K562 (cell line): Measurements from ENCODE around the gene RPS23.

ENCODE experiments used
- CBFB ChIP-seq: sonication (generic); formaldehyde crosslinking; IDR thresholded peaks from 2 replicates; pipeline ENCODE4 v1.4.0; 2020; ENCODE audit warnings: mild to moderate bottlenecking, missing genetic modification reagents
- GABPB1 ChIP-seq: sonication (generic); formaldehyde crosslinking; IDR thresholded peaks from 2 replicates; pipeline ENCODE4 v1.8.0; 2022; ENCODE audit warnings: mild to moderate bottlenecking, missing genetic modification reagents
- HCFC1 ChIP-seq: IDR thresholded peaks from 2 replicates; pipeline ENCODE4 v1.6.1; 2012; ENCODE audit warnings: low read depth, low read length, improper control_type of control experiment
- JUND ChIP-seq, 2 experiments: IDR thresholded peaks; 2 replicates in 1 of 2; 3 replicates in 1 of 2; pipeline ENCODE4 v1.6.1; 2011; ENCODE audit warnings: borderline replicate concordance in 2 of 2, low read depth in 2 of 2, low read length in 2 of 2, improper control_type of control experiment in 1 of 2, missing biosample characterization in 1 of 2, missing genetic modification characterization in 1 of 2, missing genetic modification reagents in 1 of 2
- POLR2AphosphoS5 ChIP-seq: IDR thresholded peaks from 2 replicates; pipeline ENCODE4 v1.6.1; 2011; ENCODE audit warnings: mild to moderate bottlenecking, low read depth, low read length, moderate library complexity; ENCODE audit not compliant: control insufficient read depth, insufficient read depth
- RBBP5 ChIP-seq: fragments of 200-600 bp; sonication (generic); IDR thresholded peaks from 2 replicates; pipeline ENCODE4 v1.6.1; 2012; ENCODE audit warnings: borderline replicate concordance, mild to moderate bottlenecking, low read length, control low read depth, inconsistent platforms; ENCODE audit not compliant: insufficient read depth, poor library complexity, severe bottlenecking
- STAT5B ChIP-seq: fragments of 250-450 bp; sonication (Bioruptor Pico); IDR thresholded peaks from 2 replicates; pipeline ENCODE4 v1.8.0; 2021; ENCODE audit warnings: mild to moderate bottlenecking, inconsistent platforms
- TF ChIP-seq, protein P1 (sequence below): fragments of 250-450 bp; sonication (Bioruptor Pico); IDR thresholded peaks from 2 replicates; pipeline ENCODE4 v1.5.0; 2021; ENCODE audit warnings: mild to moderate bottlenecking, moderate library complexity
- TF ChIP-seq, protein P2 (sequence below): fragments of 250-450 bp; sonication (Bioruptor Pico); IDR thresholded peaks from 2 replicates; pipeline ENCODE4 v1.5.0; 2021
- TF ChIP-seq, protein P3 (sequence below), 3 experiments: IDR thresholded peaks in 2 of 3; conservative IDR thresholded peaks in 1 of 3; 2 replicates each; pipeline ENCODE4 v1.5.1; 2011 to 2012; ENCODE audit warnings: low read length in 3 of 3, mild to moderate bottlenecking in 3 of 3, control low read depth in 2 of 3, improper control_type of control experiment in 1 of 3, inconsistent platforms in 1 of 3, low read depth in 1 of 3, mixed read lengths in 1 of 3, moderate library complexity in 1 of 3; ENCODE audit not compliant: insufficient read depth in 2 of 3
- TF ChIP-seq, protein P4 (sequence below): sonication (generic); formaldehyde crosslinking; IDR thresholded peaks from 2 replicates; pipeline ENCODE4 v1.5.0; 2020; ENCODE audit warnings: missing genetic modification reagents
- TF ChIP-seq, protein P5 (sequence below): fragments of 250-450 bp; sonication (Bioruptor Pico); IDR thresholded peaks from 2 replicates; pipeline ENCODE4 v1.8.0; 2021; ENCODE audit warnings: moderate library complexity, mild to moderate bottlenecking, inconsistent platforms

DNA sequence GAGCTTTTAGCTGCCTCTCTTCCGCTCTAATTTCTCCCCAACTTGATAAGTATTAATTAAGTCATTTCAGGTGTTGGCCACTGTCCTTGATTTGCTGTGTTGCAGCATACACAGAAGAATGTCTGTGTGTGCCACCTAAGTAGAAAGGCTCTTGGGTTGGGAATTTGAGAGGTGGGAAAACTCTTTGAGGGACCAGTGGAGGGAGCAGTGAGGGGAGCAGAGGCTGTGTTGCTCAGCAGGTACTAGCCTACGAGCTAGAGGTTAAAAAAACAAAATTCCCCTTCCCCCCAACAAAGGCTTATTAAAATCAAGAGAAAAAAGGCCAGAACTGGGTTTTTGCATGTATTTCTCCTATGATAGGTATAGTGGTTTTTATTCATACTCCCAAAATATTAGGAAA lies 20.9 kb downstream of the RPS23 start:
- TF ChIP-seq CBFB (no peak), RBBP5 (no peak), GABPB1 (CRISPR knock-in tag) (no peak), POLR2AphosphoS5 (no peak), HCFC1 (no peak), JUND (IDR thresholded peaks at IDR 0.05; ENCODE audit: borderline replicate concordance, low read depth, low read length) (no peak), JUND (tag; IDR thresholded peaks at IDR 0.05; ENCODE audit: borderline replicate concordance, low read depth, low read length) (no peak), STAT5B (CRISPR knock-in tag) (no peak)
- TF ChIP-seq, protein P1, sequence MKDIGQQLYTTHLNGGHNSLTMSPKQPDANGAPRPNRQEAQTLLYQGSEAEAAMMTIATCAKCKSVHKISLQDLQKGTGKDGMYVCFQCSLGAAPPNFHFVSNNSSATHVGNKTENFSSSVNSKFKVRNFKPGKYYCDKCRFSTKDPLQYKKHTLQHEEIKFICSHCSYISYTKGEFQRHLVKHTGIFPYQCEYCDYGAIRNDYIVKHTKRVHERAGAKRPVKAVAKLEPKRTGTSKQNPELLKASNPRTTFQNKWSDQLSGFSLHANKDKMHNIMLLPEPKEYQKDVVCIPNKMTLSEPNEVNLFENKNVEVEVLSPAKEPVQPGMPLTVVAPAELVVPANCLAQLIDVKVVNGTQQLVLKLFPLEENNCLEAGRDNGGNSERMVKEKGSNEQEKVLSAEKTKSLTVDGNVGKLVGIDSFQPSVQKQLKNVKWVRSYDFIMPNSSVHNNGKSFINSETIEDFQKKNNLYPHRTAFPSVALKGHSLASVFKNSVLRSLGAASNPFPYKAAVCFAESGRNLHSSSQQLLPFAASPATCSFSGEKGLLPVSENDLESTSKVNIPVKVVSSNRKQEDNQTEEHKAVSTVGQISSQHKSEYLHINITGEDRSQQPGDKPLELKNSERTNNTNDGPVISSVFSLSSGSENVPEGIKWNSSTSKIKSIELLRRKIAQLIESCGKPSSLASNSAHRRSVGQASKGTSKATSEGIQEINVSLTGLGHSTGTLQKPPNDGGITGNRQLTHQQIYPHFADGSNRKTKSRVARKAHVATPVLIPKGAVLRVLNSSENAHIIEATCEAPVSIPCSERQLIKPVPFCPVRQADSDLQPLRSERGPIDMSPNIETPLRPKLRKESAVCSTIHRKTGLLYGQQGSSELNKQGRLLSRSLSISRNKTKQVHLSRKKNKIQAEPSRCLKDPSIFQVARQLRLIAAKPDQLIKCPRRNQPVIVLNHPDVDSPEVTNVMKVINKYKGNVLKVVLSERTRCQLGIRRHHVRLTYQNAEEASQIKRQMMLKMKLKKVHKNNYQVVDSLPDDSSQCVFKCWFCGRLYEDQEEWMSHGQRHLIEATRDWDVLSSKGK (CRISPR knock-in tag) = no peak
- TF ChIP-seq, protein P2, sequence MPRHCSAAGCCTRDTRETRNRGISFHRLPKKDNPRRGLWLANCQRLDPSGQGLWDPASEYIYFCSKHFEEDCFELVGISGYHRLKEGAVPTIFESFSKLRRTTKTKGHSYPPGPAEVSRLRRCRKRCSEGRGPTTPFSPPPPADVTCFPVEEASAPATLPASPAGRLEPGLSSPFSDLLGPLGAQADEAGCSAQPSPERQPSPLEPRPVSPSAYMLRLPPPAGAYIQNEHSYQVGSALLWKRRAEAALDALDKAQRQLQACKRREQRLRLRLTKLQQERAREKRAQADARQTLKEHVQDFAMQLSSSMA (CRISPR knock-in tag) = no peak
- TF ChIP-seq, protein P3, sequence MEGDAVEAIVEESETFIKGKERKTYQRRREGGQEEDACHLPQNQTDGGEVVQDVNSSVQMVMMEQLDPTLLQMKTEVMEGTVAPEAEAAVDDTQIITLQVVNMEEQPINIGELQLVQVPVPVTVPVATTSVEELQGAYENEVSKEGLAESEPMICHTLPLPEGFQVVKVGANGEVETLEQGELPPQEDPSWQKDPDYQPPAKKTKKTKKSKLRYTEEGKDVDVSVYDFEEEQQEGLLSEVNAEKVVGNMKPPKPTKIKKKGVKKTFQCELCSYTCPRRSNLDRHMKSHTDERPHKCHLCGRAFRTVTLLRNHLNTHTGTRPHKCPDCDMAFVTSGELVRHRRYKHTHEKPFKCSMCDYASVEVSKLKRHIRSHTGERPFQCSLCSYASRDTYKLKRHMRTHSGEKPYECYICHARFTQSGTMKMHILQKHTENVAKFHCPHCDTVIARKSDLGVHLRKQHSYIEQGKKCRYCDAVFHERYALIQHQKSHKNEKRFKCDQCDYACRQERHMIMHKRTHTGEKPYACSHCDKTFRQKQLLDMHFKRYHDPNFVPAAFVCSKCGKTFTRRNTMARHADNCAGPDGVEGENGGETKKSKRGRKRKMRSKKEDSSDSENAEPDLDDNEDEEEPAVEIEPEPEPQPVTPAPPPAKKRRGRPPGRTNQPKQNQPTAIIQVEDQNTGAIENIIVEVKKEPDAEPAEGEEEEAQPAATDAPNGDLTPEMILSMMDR (IDR thresholded peaks at IDR 0.05 in 2 of 3, conservative IDR thresholded peaks at IDR 0.05 in 1 of 3; ENCODE audit: insufficient read depth in 2 of 3, low read depth in 1 of 3, low read length in 3 of 3) = no peak
- TF ChIP-seq, protein P4, sequence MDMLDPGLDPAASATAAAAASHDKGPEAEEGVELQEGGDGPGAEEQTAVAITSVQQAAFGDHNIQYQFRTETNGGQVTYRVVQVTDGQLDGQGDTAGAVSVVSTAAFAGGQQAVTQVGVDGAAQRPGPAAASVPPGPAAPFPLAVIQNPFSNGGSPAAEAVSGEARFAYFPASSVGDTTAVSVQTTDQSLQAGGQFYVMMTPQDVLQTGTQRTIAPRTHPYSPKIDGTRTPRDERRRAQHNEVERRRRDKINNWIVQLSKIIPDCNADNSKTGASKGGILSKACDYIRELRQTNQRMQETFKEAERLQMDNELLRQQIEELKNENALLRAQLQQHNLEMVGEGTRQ (CRISPR knock-in tag) = no peak
- TF ChIP-seq, protein P5, sequence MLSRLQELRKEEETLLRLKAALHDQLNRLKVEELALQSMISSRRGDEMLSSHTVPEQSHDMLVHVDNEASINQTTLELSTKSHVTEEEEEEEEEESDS (CRISPR knock-in tag) = no peak
